ENCODE measurements around the gene RUNX2.

Gene RUNX2

GRCh38 chr6:45351076-45351475, 22.9 kb downstream of the RUNX2 start:
- no peak for DNase-seq (ENCODE audit: low read depth in 2 of 2)

- no peak for DNase-seq (ENCODE audit: low read depth in 2 of 2)
Measured at GRCh38 chr6:45351667-45352066, 23.5 kb downstream of the RUNX2 start.

- no peak for DNase-seq (ENCODE audit: low read depth in 2 of 2)
Measured at GRCh38 chr6:45353654-45354053, 25.5 kb downstream of the RUNX2 start.

- DNase-seq (ENCODE audit: low read depth in 2 of 2) = no peak
Measured at GRCh38 chr6:45364466-45364865, 36.3 kb downstream of the RUNX2 start.

- DNase-seq (ENCODE audit: low read depth in 2 of 2) = no peak
Measured at GRCh38 chr6:45365036-45365435, 36.9 kb downstream of the RUNX2 start.

GRCh38 chr6:45366534-45366933, 38.4 kb downstream of the RUNX2 start:
- DNase-seq (ENCODE audit: low read depth in 2 of 2) = no peak

GRCh38 chr6:45367999-45368398, 39.9 kb downstream of the RUNX2 start:
- DNase-seq (ENCODE audit: low read depth in 2 of 2) = no peak

- DNase-seq (ENCODE audit: low read depth in 2 of 2) = no peak
Measured at GRCh38 chr6:45369870-45370269, 41.7 kb downstream of the RUNX2 start.

- no peak for DNase-seq (ENCODE audit: low read depth in 2 of 2)
Measured at GRCh38 chr6:45371924-45372573, 43.9 kb downstream of the RUNX2 start.

- no peak for DNase-seq (ENCODE audit: low read depth in 2 of 2)
Measured at GRCh38 chr6:45375449-45375848, 47.3 kb downstream of the RUNX2 start.

- no peak for DNase-seq (ENCODE audit: low read depth in 2 of 2)
Measured at GRCh38 chr6:45376310-45377042, 48.3 kb downstream of the RUNX2 start.

GRCh38 chr6:45377043-45377553, 49.0 kb downstream of the RUNX2 start:
- peak; percentile 58 to 63 for DNase-seq (ENCODE audit: low read depth in 2 of 2)

- DNase-seq (ENCODE audit: low read depth in 2 of 2) = peak; percentile 74 to 82
Measured at GRCh38 chr6:45377554-45378333, 49.6 kb downstream of the RUNX2 start, which contains the start of gene SUPT3H. SUPT3H (minus strand) TSS chr6:45377934.

GRCh38 chr6:45378334-45378926, 50.3 kb downstream of the RUNX2 start:
- peak in 1 of 2 donors; percentile 0 for DNase-seq (ENCODE audit: low read depth in 2 of 2)

- no peak for DNase-seq (ENCODE audit: low read depth in 2 of 2)
Measured at GRCh38 chr6:45382391-45382790, 54.3 kb downstream of the RUNX2 start.

GRCh38 chr6:45386501-45386900, 58.4 kb downstream of the RUNX2 start:
- DNase-seq (ENCODE audit: low read depth in 2 of 2) = no peak

- no peak for DNase-seq (ENCODE audit: low read depth in 2 of 2)
Measured at GRCh38 chr6:45387236-45387635, 59.1 kb downstream of the RUNX2 start.

GRCh38 chr6:45388328-45388727, 60.2 kb downstream of the RUNX2 start:
- no peak for DNase-seq (ENCODE audit: low read depth in 2 of 2)

GRCh38 chr6:45394586-45395095, 66.5 kb downstream of the RUNX2 start:
- no peak for DNase-seq (ENCODE audit: low read depth in 2 of 2)

GRCh38 chr6:45398075-45398813, 70.1 kb downstream of the RUNX2 start:
- DNase-seq (ENCODE audit: low read depth in 2 of 2) = no peak

GRCh38 chr6:45400021-45400420, 71.9 kb downstream of the RUNX2 start:
- no peak for DNase-seq (ENCODE audit: low read depth in 2 of 2)
